H9 (cell line): ENCODE measurements around the gene BTRC. TPM values are rescaled to one million over a fixed set of nuclear protein-coding genes. Genes with fewer than 3 reads are reported as not detected.
"Not testable (repeated sequence)": the region's sequence is repeated elsewhere in the genome, so short reads cannot be mapped to it uniquely, and the experiment has no call there.

Experiments
- DNase-seq: peaks from one replicate; pipeline ENCODE4 v3.0.0-alpha.2; 2017
- H2AFZ ChIP-seq: one replicate; pipeline ENCODE4 v1.6.1; 2013; ENCODE audit warnings: mild to moderate bottlenecking, low read length, control low read depth, moderate library complexity
- H2AK5ac ChIP-seq: 2 replicates; pipeline ENCODE4 v1.6.1; 2013; ENCODE audit warnings: low read length, control low read depth, mixed read lengths; ENCODE audit not compliant: insufficient read length
- H2BK120ac ChIP-seq: one replicate; pipeline ENCODE4 v1.6.1; 2013; ENCODE audit warnings: low read depth, mild to moderate bottlenecking, low read length, control low read depth, inconsistent platforms; ENCODE audit not compliant: poor library complexity, severe bottlenecking
- H2BK12ac ChIP-seq: 2 replicates; pipeline ENCODE4 v1.6.1; 2013; ENCODE audit warnings: low read length, control low read depth, mixed read lengths, low read depth; ENCODE audit not compliant: insufficient read length
- H2BK15ac ChIP-seq: 2 replicates; pipeline ENCODE4 v1.6.1; 2013; ENCODE audit warnings: low read depth, low read length, control low read depth
- H2BK20ac ChIP-seq: one replicate; pipeline ENCODE4 v1.6.1; 2013; ENCODE audit warnings: low read depth, mild to moderate bottlenecking, low read length, control low read depth, inconsistent platforms; ENCODE audit not compliant: poor library complexity, severe bottlenecking
- H2BK5ac ChIP-seq: 2 replicates; pipeline ENCODE4 v1.6.1; 2013; ENCODE audit warnings: low read length, control low read depth, mixed read lengths; ENCODE audit not compliant: insufficient read length
- H3K14ac ChIP-seq: 2 replicates; pipeline ENCODE4 v1.6.1; 2013; ENCODE audit warnings: low read length, control low read depth; ENCODE audit not compliant: insufficient read depth
- H3K18ac ChIP-seq: 2 replicates; pipeline ENCODE4 v1.6.1; 2013; ENCODE audit warnings: low read depth, mild to moderate bottlenecking, mixed read lengths, low read length, control low read depth; ENCODE audit not compliant: insufficient read length
- H3K23ac ChIP-seq: 2 replicates; pipeline ENCODE4 v1.6.1; 2013; ENCODE audit warnings: low read length, control low read depth, mixed read lengths, low read depth; ENCODE audit not compliant: insufficient read length
- H3K23me2 ChIP-seq: 2 replicates; pipeline ENCODE4 v1.6.1; 2013; ENCODE audit warnings: low read depth, mild to moderate bottlenecking, mixed read lengths, low read length, control low read depth; ENCODE audit not compliant: insufficient read length, poor library complexity, severe bottlenecking
- H3K27ac ChIP-seq: 2 replicates; pipeline ENCODE4 v1.5.1; 2013; ENCODE audit warnings: low read length, control low read depth, mixed read lengths, low read depth; ENCODE audit not compliant: insufficient read length
- H3K27me3 ChIP-seq: 2 replicates; pipeline ENCODE4 v1.6.1; 2013; ENCODE audit warnings: low read length, control low read depth, inconsistent platforms; ENCODE audit not compliant: insufficient read depth
- H3K4ac ChIP-seq: 2 replicates; pipeline ENCODE4 v1.6.1; 2013; ENCODE audit warnings: low read depth, mild to moderate bottlenecking, control low read depth, inconsistent platforms, low read length, moderate library complexity
- H3K4me1 ChIP-seq: 2 replicates; pipeline ENCODE4 v1.6.1; 2013; ENCODE audit warnings: low read length, control low read depth, inconsistent platforms; ENCODE audit not compliant: insufficient read depth
- H3K4me2 ChIP-seq: 2 replicates; pipeline ENCODE4 v1.6.1; 2013; ENCODE audit warnings: low read length, control low read depth, mixed read lengths; ENCODE audit not compliant: insufficient read length, insufficient read depth
- H3K56ac ChIP-seq: 2 replicates; pipeline ENCODE4 v1.6.1; 2013; ENCODE audit warnings: low read depth, mild to moderate bottlenecking, mixed read lengths, low read length, control low read depth; ENCODE audit not compliant: insufficient read length
- H3K79me1 ChIP-seq: 2 replicates; pipeline ENCODE4 v1.6.1; 2013; ENCODE audit warnings: low read depth, mild to moderate bottlenecking, moderate library complexity, low read length, control low read depth, inconsistent platforms; ENCODE audit not compliant: insufficient read depth, poor library complexity, severe bottlenecking
- H3K79me2 ChIP-seq: 2 replicates; pipeline ENCODE4 v1.6.1; 2013; ENCODE audit warnings: low read length, control low read depth, inconsistent platforms; ENCODE audit not compliant: insufficient read depth
- H3K9ac ChIP-seq: 2 replicates; pipeline ENCODE4 v1.6.1; 2013; ENCODE audit warnings: low read length, control low read depth, mixed read lengths; ENCODE audit not compliant: insufficient read length; ENCODE audit errors: extremely low read depth
- H3K9me3 ChIP-seq: one replicate; pipeline ENCODE4 v1.6.1; 2013; ENCODE audit warnings: low read depth, low read length, inconsistent platforms; ENCODE audit not compliant: control insufficient read depth
- H3T11ph ChIP-seq: one replicate; pipeline ENCODE4 v1.6.1; 2013; ENCODE audit warnings: mild to moderate bottlenecking, low read length, control low read depth, inconsistent platforms
- H4K20me1 ChIP-seq: one replicate; pipeline ENCODE4 v1.6.1; 2013; ENCODE audit not compliant: control insufficient read depth, insufficient read length, insufficient read depth
- H4K5ac ChIP-seq: 2 replicates; pipeline ENCODE4 v1.6.1; 2013; ENCODE audit warnings: low read depth, mild to moderate bottlenecking, mixed read lengths, low read length, control low read depth; ENCODE audit not compliant: insufficient read length
- H4K8ac ChIP-seq: replicated peaks from 2 replicates; pipeline ENCODE4 v1.6.1; 2013; ENCODE audit warnings: low read length, control low read depth, mixed read lengths, low read depth; ENCODE audit not compliant: insufficient read length
- H4K91ac ChIP-seq: 2 replicates; pipeline ENCODE4 v1.6.1; 2013; ENCODE audit warnings: low read depth, mild to moderate bottlenecking, moderate library complexity, mixed read lengths, low read length, control low read depth; ENCODE audit not compliant: insufficient read length
- H3K27ac Mint-ChIP-seq, 3 experiments: 2 replicates in 2 of 3; 3 replicates in 1 of 3; pipeline ENCODE4 v1.8.0; 2020 to 2021; ENCODE audit warnings: mixed read lengths in 3 of 3, mild to moderate bottlenecking in 1 of 3, moderate library complexity in 1 of 3
- H3K27me3 Mint-ChIP-seq: 2 replicates; pipeline ENCODE4 v1.8.0; 2021; ENCODE audit warnings: low read depth, mild to moderate bottlenecking, moderate library complexity, mixed read lengths
- H3K36me3 Mint-ChIP-seq, 3 experiments: 2 replicates in 2 of 3; 3 replicates in 1 of 3; pipeline ENCODE4 v1.8.0; 2020 to 2021; ENCODE audit warnings: low read depth in 3 of 3, mixed read lengths in 3 of 3; ENCODE audit not compliant: insufficient read depth in 1 of 3
- H3K4me1 Mint-ChIP-seq, 2 experiments: 2 replicates each; pipeline ENCODE4 v1.8.0; 2020; ENCODE audit warnings: mixed read lengths in 2 of 2
- H3K4me3 Mint-ChIP-seq, 2 experiments: 2 replicates in 1 of 2; 3 replicates in 1 of 2; pipeline ENCODE4 v1.8.0; 2020 to 2021; ENCODE audit warnings: mild to moderate bottlenecking in 2 of 2, mixed read lengths in 2 of 2, moderate library complexity in 1 of 2
- H3K9me3 Mint-ChIP-seq, 2 experiments: 2 replicates in 1 of 2; 3 replicates in 1 of 2; pipeline ENCODE4 v1.8.0; 2020; ENCODE audit warnings: mild to moderate bottlenecking in 2 of 2, mixed read lengths in 2 of 2, moderate library complexity in 1 of 2
- WGBS: extraction: QIAGEN DNeasy Blood & Tissue Kit; methylation state at CpG from one replicate; pipeline ENCODE4 v1.1.7; 2013; ENCODE audit warnings: missing lambda C conversion rate, low lambda C conversion rate, mixed read lengths; ENCODE audit not compliant: insufficient read length; ENCODE audit errors: extremely low coverage; 5-methylcytosine and 5-hydroxymethylcytosine counted together
- total RNA-seq: library from RNA; stranded (reverse); gene quantifications from 2 replicates; pipeline ENCODE4 v1.2.1, GENCODE V29; 2021
- TF ChIP-seq, protein P1 (sequence below): fragments of 200-600 bp; sonication (generic); conservative IDR thresholded peaks from 3 replicates; pipeline ENCODE4 v1.8.0; 2021; ENCODE audit warnings: antibody characterized with exemption, mild to moderate bottlenecking

BTRC gene
- total RNA-seq, 1 experiment from 2014 or later = 24.2 TPM

- Histone ChIP-seq H2BK20ac (no peak overlapping the region), H3K27me3 (no peaks in the 10 kb centered on the region), H3K23ac (no peak overlapping the region), H3K56ac (no peak overlapping the region), H3K23me2 (no peaks in the 10 kb centered on the region), H3K79me1 (no peaks in the 10 kb centered on the region), H2BK12ac (no peak overlapping the region), H4K5ac (no peak overlapping the region), H3K18ac (no peak overlapping the region), H3K14ac (no peak overlapping the region), H3K4me2 (no peak overlapping the region), H3K9ac (no peak overlapping the region), H4K8ac (no peak overlapping the region), H4K91ac (no peak overlapping the region), H3K4ac (no peak overlapping the region), H3K4me1 (no peaks in the 10 kb centered on the region), H2AFZ (no peak overlapping the region), H3T11ph (no peak overlapping the region), H3K9me3 (no peaks in the 10 kb centered on the region), H2BK15ac (no peak overlapping the region), H3K79me2 (no peaks in the 10 kb centered on the region), H2BK5ac (no peak overlapping the region), H2BK120ac (no peak overlapping the region), H3K27ac (no peak overlapping the region), H2AK5ac (no peak overlapping the region), H4K20me1 (no peaks in the 10 kb centered on the region)
- no peaks in the 10 kb centered on the region for H3K27me3 Mint-ChIP-seq
- no peak overlapping the region for H3K27ac Mint-ChIP-seq
- H3K9me3 Mint-ChIP-seq = no peaks in the 10 kb centered on the region
- no peaks in the 10 kb centered on the region for H3K4me1 Mint-ChIP-seq
- no peak overlapping the region for H3K4me3 Mint-ChIP-seq
- no CpG with 5 or more reads among the region's 2 CpGs for WGBS
- TF ChIP-seq, protein P1, sequence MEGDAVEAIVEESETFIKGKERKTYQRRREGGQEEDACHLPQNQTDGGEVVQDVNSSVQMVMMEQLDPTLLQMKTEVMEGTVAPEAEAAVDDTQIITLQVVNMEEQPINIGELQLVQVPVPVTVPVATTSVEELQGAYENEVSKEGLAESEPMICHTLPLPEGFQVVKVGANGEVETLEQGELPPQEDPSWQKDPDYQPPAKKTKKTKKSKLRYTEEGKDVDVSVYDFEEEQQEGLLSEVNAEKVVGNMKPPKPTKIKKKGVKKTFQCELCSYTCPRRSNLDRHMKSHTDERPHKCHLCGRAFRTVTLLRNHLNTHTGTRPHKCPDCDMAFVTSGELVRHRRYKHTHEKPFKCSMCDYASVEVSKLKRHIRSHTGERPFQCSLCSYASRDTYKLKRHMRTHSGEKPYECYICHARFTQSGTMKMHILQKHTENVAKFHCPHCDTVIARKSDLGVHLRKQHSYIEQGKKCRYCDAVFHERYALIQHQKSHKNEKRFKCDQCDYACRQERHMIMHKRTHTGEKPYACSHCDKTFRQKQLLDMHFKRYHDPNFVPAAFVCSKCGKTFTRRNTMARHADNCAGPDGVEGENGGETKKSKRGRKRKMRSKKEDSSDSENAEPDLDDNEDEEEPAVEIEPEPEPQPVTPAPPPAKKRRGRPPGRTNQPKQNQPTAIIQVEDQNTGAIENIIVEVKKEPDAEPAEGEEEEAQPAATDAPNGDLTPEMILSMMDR = no peak
- DNase-seq = no peak
- no peaks in the 10 kb centered on the region for H3K36me3 Mint-ChIP-seq
These were observed 34.8 kb downstream of the BTRC start for GRCh38 chr10:101388676-101389276.

- H3K9me3 ChIP-seq, H3K4me1 Mint-ChIP-seq, H4K8ac ChIP-seq, H3K9me3 Mint-ChIP-seq, H3K27ac Mint-ChIP-seq, H2BK15ac ChIP-seq, H3K4me3 Mint-ChIP-seq, H2BK5ac ChIP-seq, H3K4ac ChIP-seq, DNase-seq, H3K79me1 ChIP-seq, H3K79me2 ChIP-seq, H4K5ac ChIP-seq, H3K18ac ChIP-seq, H2BK12ac ChIP-seq, H2AK5ac ChIP-seq, H2BK20ac ChIP-seq, H3K4me2 ChIP-seq, H3K23ac ChIP-seq, H3K27me3 Mint-ChIP-seq, H3K9ac ChIP-seq, H3K14ac ChIP-seq, H3K27me3 ChIP-seq, H4K91ac ChIP-seq, H4K20me1 ChIP-seq, H3K27ac ChIP-seq, H3T11ph ChIP-seq, H2AFZ ChIP-seq, H3K4me1 ChIP-seq, H2BK120ac ChIP-seq, H3K23me2 ChIP-seq, H3K36me3 Mint-ChIP-seq, H3K56ac ChIP-seq: not testable (repeated sequence)
- no CpG with 5 or more reads among the region's 2 CpGs for WGBS
These were observed 35.6 kb downstream of the BTRC start for GRCh38 chr10:101389532-101389931.
